Measurements from ENCODE around the gene TBC1D12. TPM values are rescaled to one million over a fixed set of nuclear protein-coding genes. Genes with fewer than 3 reads are reported as not detected.
A peak's percentile ranks its signal among the peaks of the same experiment; 100 is the strongest.

TBC1D12 gene
- total RNA-seq, 4 donors from 2014 or later: 30.0 to 36.0 (median 32.9) TPM

GRCh38 chr10:94423627-94424026, 21.3 kb downstream of the TBC1D12 start:
- TF ChIP-seq CTCF (IDR thresholded peaks at IDR 0.05) (no peak), EP300 (IDR thresholded peaks at IDR 0.05) (no peak), POLR2A (IDR thresholded peaks at IDR 0.05) (no peak)

GRCh38 chr10:94424714-94425337, 22.5 kb downstream of the TBC1D12 start:
- Histone ChIP-seq H3K27ac (peak overlapping the region in 1 of 4 donors; percentile 14), H3K27me3 (no peaks in the 10 kb centered on the region), H3K36me3 (no peaks in the 10 kb centered on the region), H3K4me3 (no peak overlapping the region), H3K4me1 (peaks cover 0 to 31% (median 4%) of the 10 kb centered on the region in 4 donors), H3K9me3 (peaks cover 0 to 13% (median 2%) of the 10 kb centered on the region in 4 donors)
- WGBS, 2 donors: 90 to 93% methylated on average over 4 of the region's 4 CpGs
- TF ChIP-seq POLR2A (IDR thresholded peaks at IDR 0.05): no peak
- DNase-seq (ENCODE audit: low spot score in 2 of 2): no peak

More at GRCh38 chr10:94423627-94424026, 21.3 kb downstream of the TBC1D12 start:
- Histone ChIP-seq H3K27ac (no peak overlapping the region), H3K36me3 (no peaks in the 10 kb centered on the region), H3K9me3 (peaks cover 0 to 13% (median 2%) of the 10 kb centered on the region in 4 donors), H3K27me3 (no peaks in the 10 kb centered on the region), H3K4me1 (peaks cover 0 to 19% (median 2%) of the 10 kb centered on the region in 4 donors), H3K4me3 (no peak overlapping the region)
- no peak for DNase-seq (ENCODE audit: low spot score in 2 of 2)
- WGBS, 2 donors: 16 to 21% methylated on average over 1 of the region's 1 CpG

- H3K4me1 ChIP-seq: peaks cover 0 to 42% (median 7%) of the 10 kb centered on the region in 4 donors
- no peaks in the 10 kb centered on the region for H3K36me3 ChIP-seq
- H3K27ac ChIP-seq: no peak overlapping the region
- peaks cover 0 to 13% (median 2%) of the 10 kb centered on the region in 4 donors for H3K9me3 ChIP-seq
- TF ChIP-seq CTCF (IDR thresholded peaks at IDR 0.05): no peak
- no peak for TF ChIP-seq POLR2A (IDR thresholded peaks at IDR 0.05)
- no peak for TF ChIP-seq EP300 (IDR thresholded peaks at IDR 0.05)
- no peak overlapping the region for H3K4me3 ChIP-seq
- no peak for DNase-seq (ENCODE audit: low spot score in 2 of 2)
- no peaks in the 10 kb centered on the region for H3K27me3 ChIP-seq
These were observed 23.6 kb downstream of the TBC1D12 start for GRCh38 chr10:94425942-94426341.

GRCh38 chr10:94427166-94427565, 24.8 kb downstream of the TBC1D12 start:
- no peak overlapping the region for H3K27ac ChIP-seq
- no peak for DNase-seq (ENCODE audit: low spot score in 2 of 2)
- WGBS, 2 donors: 87 to 91% methylated on average over 1 of the region's 1 CpG
- no peak for TF ChIP-seq POLR2A (IDR thresholded peaks at IDR 0.05)
- TF ChIP-seq EP300 (IDR thresholded peaks at IDR 0.05): no peak
- TF ChIP-seq CTCF (IDR thresholded peaks at IDR 0.05): no peak
- H3K4me1 ChIP-seq: peaks cover 0 to 43% (median 7%) of the 10 kb centered on the region in 4 donors
- H3K27me3 ChIP-seq: no peaks in the 10 kb centered on the region
- H3K36me3 ChIP-seq: no peaks in the 10 kb centered on the region
- no peak overlapping the region for H3K4me3 ChIP-seq
- H3K9me3 ChIP-seq: peaks cover 0 to 13% (median 2%) of the 10 kb centered on the region in 4 donors

- Histone ChIP-seq H3K36me3 (no peaks in the 10 kb centered on the region), H3K4me3 (no peak overlapping the region), H3K27me3 (no peaks in the 10 kb centered on the region), H3K27ac (peak overlapping the region in 2 of 4 donors; percentile 27 to 52), H3K4me1 (peaks cover 0 to 35% (median 7%) of the 10 kb centered on the region in 4 donors), H3K9me3 (peaks cover 0 to 13% (median 2%) of the 10 kb centered on the region in 4 donors)
- 57 to 63% methylated on average over 8 of the region's 8 CpGs for WGBS, 2 donors
- no peak for TF ChIP-seq EP300 (IDR thresholded peaks at IDR 0.05)
- TF ChIP-seq POLR2A (IDR thresholded peaks at IDR 0.05): no peak
- TF ChIP-seq CTCF (IDR thresholded peaks at IDR 0.05): no peak
- DNase-seq (ENCODE audit: low spot score in 2 of 2): no peak
These were observed 26.7 kb downstream of the TBC1D12 start for GRCh38 chr10:94428766-94429707.
